SU-DHL-6 (cell line): Measurements from ENCODE around the gene RTN4R.

Source experiments
- H2AFZ ChIP-seq: fragments of 200-600 bp; sonication (generic); 2 replicates; pipeline ENCODE4 v1.6.1; 2014; ENCODE audit warnings: low read depth, mild to moderate bottlenecking, moderate library complexity, mixed read lengths, antibody characterized with exemption, low read length; ENCODE audit not compliant: severe bottlenecking
- H3F3A ChIP-seq: fragments of 200-600 bp; shearing (Covaris generic); 2 replicates; pipeline ENCODE4 v1.6.0; 2016; ENCODE audit warnings: antibody characterized with exemption, mild to moderate bottlenecking; ENCODE audit not compliant: insufficient read depth
- H3K27ac ChIP-seq: fragments of 200-600 bp; sonication (generic); 2 replicates; pipeline ENCODE4 v1.5.1; 2016; ENCODE audit warnings: low read depth, mild to moderate bottlenecking, low read length, moderate library complexity, mixed read lengths
- H3K27me3 ChIP-seq: fragments of 200-600 bp; sonication (generic), shearing (Covaris generic); 2 replicates; pipeline ENCODE4 v1.6.0; 2014; ENCODE audit warnings: mild to moderate bottlenecking, low read length
- H3K36me3 ChIP-seq: fragments of 200-600 bp; sonication (generic); 2 replicates; pipeline ENCODE4 v1.6.1; 2014; ENCODE audit warnings: mild to moderate bottlenecking, low read length, mixed read lengths
- H3K4me2 ChIP-seq: fragments of 300-600, 200-600 bp; shearing (Covaris generic), sonication (generic); 2 replicates; pipeline ENCODE4 v1.6.0; 2014; ENCODE audit warnings: low read length, low read depth, mild to moderate bottlenecking; ENCODE audit not compliant: poor library complexity, severe bottlenecking
- H3K4me3 ChIP-seq: fragments of 200-600 bp; sonication (generic); 2 replicates; pipeline ENCODE4 v1.5.1; 2014; ENCODE audit warnings: antibody characterized with exemption, low read length, mild to moderate bottlenecking, mixed read lengths; ENCODE audit not compliant: insufficient read depth, poor library complexity, severe bottlenecking
- H3K79me2 ChIP-seq: fragments of 200-600 bp; sonication (generic); 2 replicates; pipeline ENCODE4 v1.6.1; 2014; ENCODE audit warnings: mild to moderate bottlenecking, low read length, moderate library complexity; ENCODE audit not compliant: insufficient read depth
- H3K9ac ChIP-seq: fragments of 200-600 bp; sonication (generic); 2 replicates; pipeline ENCODE4 v1.7.0; 2014; ENCODE audit warnings: mild to moderate bottlenecking, low read length
- H3K9me2 ChIP-seq: fragments of 200-600 bp; sonication (generic); replicated peaks from 2 replicates; pipeline ENCODE4 v1.6.1; 2014; ENCODE audit warnings: low read length; ENCODE audit not compliant: insufficient read depth
- H3K9me3 ChIP-seq: fragments of 200-600 bp; sonication (generic); 2 replicates; pipeline ENCODE4 v1.6.1; 2014; ENCODE audit warnings: low read length, mixed read lengths; ENCODE audit not compliant: insufficient read depth
- H4K20me1 ChIP-seq: fragments of 200-600 bp; sonication (generic); 2 replicates; pipeline ENCODE4 v1.6.1; 2014; ENCODE audit warnings: low read depth, mild to moderate bottlenecking, antibody characterized with exemption, low read length, moderate library complexity, mixed read lengths
- CTCF ChIP-seq: fragments of 200-600 bp; sonication (generic); IDR thresholded peaks from one replicate; pipeline ENCODE4 v1.5.1; 2017; ENCODE audit warnings: antibody characterized with exemption, mild to moderate bottlenecking, low read length, moderate library complexity; ENCODE audit not compliant: insufficient read depth, poor library complexity, severe bottlenecking
- EZH2phosphoT487 ChIP-seq: fragments of 200-600 bp; sonication (generic), shearing (Covaris generic); conservative IDR thresholded peaks from 2 replicates; pipeline ENCODE4 v1.6.1; 2018; ENCODE audit warnings: mild to moderate bottlenecking, antibody characterized with exemption, low read length, moderate library complexity, mixed read lengths

Gene RTN4R

GRCh38 chr22:20302438-20303228, 34.5 kb upstream of the RTN4R start:
- Histone ChIP-seq H3F3A (no peaks in the 10 kb centered on the region), H3K27ac (no peak overlapping the region), H4K20me1 (no peaks in the 10 kb centered on the region), H3K4me3 (no peak overlapping the region), H3K9ac (no peak overlapping the region), H3K36me3 (no peaks in the 10 kb centered on the region), H3K27me3 (no peaks in the 10 kb centered on the region), H3K9me3 (no peaks in the 10 kb centered on the region), H3K9me2 (no peaks in the 10 kb centered on the region), H2AFZ (no peak overlapping the region), H3K4me2 (no peak overlapping the region), H3K79me2 (no peaks in the 10 kb centered on the region)
- TF ChIP-seq EZH2phosphoT487 (no peak), CTCF (no peak)

- no peaks in the 10 kb centered on the region for H4K20me1 ChIP-seq
These were observed 31.6 kb upstream of the RTN4R start for GRCh38 chr22:20299746-20300136.

GRCh38 chr22:20298803-20299745, 31.0 kb upstream of the RTN4R start:
- Histone ChIP-seq H3K4me3 (no peak overlapping the region), H3K4me2 (no peak overlapping the region), H3K27ac (no peak overlapping the region), H3K27me3 (no peaks in the 10 kb centered on the region), H3K36me3 (no peaks in the 10 kb centered on the region), H3K9me3 (no peaks in the 10 kb centered on the region), H3K9me2 (no peaks in the 10 kb centered on the region), H4K20me1 (no peaks in the 10 kb centered on the region), H3F3A (no peaks in the 10 kb centered on the region), H3K79me2 (no peaks in the 10 kb centered on the region), H2AFZ (no peak overlapping the region), H3K9ac (no peak overlapping the region)
- TF ChIP-seq EZH2phosphoT487 (no peak), CTCF (no peak)

More at GRCh38 chr22:20299746-20300136, 31.6 kb upstream of the RTN4R start:
- no peaks in the 10 kb centered on the region for H3K9me2 ChIP-seq
- H2AFZ ChIP-seq, result no peak overlapping the region
- no peaks in the 10 kb centered on the region for H3F3A ChIP-seq
- no peaks in the 10 kb centered on the region for H3K79me2 ChIP-seq
- TF ChIP-seq CTCF (no peak), EZH2phosphoT487 (no peak)
- H3K4me3 ChIP-seq, result no peak overlapping the region
- no peaks in the 10 kb centered on the region for H3K27me3 ChIP-seq
- no peaks in the 10 kb centered on the region for H3K36me3 ChIP-seq
- no peak overlapping the region for H3K27ac ChIP-seq
- H3K9me3 ChIP-seq, result no peaks in the 10 kb centered on the region
- no peak overlapping the region for H3K9ac ChIP-seq
- H3K4me2 ChIP-seq, result no peak overlapping the region
